ENCODE results near the gene NOTUM.
"Not testable (repeated sequence)": the region's sequence is repeated elsewhere in the genome, so short reads cannot be mapped to it uniquely, and the experiment has no call there.

The NOTUM gene

DNA sequence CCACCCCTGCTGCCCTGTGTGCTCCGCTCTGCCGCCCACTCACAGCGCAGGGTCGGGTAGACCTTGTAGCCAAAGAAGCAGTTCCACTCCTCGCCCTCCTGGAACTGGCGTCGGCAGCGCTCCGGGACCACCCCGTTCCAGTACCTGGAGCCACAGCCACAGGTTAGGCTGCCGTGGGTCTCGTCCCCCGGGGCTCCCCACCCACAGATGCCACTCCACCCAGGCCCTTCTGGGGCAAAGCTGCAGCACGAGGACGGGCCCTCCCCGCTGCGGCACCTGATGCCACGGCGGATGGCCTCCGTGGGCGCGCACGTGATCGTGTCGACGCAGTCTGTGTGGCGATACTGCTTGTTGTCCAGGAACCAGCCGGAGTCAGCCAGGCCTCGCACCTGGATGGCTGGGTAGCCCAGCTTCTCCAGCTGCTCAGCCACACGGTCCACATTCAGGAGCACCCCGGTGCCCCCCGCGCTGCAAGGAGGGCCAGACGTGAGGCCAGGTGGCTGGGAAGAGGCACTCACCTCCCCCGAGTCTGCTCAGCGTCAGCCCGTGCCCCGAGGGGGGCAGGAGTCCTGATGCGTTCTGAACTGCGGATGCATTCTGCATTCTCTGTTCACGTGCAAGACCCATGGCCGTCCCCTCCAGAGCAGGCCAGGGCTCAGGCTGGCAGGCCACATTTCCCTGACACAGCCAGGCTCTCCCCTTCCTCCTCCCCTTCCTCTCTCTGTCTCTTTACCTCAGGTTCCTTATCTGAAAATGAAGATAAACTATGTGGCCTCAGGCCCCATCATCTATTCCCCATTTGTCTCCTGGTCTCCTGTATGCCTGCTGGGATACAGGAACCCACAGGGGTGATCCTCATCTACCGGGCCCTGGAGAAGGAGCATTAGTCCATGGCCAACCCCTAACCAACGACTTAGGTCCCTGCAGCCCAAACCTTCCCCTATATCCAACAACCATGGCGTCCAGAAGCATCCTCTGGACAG is 4.1 kb downstream of the NOTUM start:
- no peak for DNase-seq

DNA sequence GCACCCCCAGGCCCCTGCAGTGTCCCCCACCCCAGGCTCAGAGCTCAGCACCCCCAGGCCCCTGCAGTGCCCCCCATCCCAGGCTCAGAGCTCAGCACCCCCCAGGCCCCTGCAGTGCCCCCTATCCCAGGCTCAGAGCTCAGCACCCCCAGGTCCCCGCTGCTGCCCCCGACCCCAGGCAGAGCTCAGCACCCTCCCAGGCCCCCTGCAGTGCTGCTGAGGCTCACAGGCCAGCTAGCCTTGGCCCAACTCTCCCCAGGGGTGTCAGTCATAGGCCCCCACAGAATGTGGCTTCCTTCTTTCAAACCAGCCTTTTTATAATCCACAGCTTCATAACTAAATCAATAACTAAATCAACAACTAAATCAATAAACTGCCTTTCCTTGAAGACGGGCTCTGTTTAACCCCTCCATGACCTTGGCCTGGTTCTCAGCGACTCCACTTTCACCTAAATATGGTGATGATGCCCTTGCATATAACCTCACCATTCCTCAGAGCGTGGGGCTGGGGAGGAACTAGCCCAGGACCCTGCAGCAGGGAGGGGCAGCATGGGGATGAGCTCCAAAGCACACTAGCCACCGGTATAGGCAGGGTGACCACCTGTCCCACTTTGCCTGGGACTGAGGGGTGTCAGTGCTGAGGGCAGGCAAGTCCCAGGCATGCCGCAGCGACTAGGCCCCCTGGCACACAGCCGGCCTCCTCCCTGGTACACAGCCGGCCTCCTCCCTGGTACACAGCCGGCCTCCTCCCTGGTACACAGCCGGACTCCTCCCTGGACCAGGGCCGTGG is 5.0 kb downstream of the NOTUM start:
- no peak for DNase-seq

DNA sequence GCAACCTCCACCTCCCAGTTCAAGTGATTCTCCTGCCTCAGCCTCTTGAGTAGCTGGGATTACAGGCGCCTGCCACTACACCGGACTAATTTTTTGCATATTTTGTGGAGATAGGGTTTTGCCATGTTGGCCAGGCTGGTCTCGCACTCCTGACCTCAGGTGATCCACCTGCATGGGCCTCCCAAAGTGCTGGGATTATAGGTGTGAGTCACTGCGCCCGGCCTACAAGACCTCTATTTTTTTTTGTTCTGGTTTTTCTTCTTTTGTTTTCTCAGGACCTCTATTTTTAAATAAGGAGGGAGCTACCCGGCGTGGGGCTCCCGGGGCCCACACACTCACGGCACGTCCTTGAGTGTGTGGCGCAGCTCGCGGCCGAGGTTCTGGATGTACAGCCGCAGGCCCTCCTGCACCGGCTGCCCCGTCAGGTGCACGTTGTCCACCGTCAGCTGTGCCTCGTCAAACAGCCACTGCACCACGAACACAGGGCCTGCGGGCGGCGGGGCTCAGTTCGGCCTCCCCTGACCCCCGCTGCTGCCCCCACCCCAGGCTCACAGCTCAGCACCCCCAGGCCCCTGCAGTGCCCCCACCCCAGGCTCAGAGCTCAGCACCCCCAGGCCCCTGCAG is 5.8 kb downstream of the NOTUM start:
- no peak for DNase-seq

DNA sequence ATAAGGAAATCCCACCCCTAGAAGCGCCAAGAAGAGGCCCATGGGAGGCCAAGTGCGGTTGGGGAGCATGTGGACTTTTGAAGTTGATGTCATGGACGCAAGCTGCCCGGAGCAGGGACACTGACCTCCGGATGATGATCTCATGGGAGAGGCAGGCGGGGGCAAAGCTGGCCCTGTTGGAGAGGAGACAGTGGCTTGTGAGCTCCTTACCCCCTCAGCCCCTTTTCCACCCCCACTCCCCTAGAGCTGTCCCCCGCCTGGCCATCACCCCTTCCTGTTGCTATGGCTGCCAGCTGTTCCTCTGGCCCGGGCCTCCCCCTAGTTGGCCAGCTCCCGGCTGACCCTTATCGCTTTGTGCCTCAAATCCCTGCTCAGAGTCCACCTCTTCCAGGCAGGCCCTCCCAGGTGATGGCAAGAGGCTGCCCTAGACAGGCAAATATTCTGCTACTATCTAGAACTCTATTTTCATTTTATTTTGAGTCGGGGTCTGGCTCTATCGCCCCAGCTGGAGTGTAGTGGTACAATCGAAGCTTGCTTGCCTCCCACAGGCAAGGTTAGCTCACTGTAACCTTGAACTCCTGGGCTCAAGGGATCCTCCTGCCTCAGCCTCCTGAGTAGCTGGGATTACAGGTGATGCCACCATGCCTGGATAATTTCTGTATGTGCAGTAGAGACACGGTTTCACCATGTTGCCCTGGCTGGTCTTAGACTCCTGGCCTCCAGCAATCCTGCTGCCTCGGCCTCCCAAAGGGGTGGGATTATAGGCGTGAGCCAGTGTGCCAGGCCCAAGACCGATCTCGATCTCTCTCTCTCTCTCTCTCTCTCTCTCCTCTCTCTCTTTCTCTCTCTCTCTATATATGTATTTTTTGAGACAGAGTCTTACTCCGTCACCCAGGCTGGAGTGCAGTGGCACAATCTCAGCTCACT is 6.6 kb downstream of the NOTUM start:
- no peak for DNase-seq

DNA sequence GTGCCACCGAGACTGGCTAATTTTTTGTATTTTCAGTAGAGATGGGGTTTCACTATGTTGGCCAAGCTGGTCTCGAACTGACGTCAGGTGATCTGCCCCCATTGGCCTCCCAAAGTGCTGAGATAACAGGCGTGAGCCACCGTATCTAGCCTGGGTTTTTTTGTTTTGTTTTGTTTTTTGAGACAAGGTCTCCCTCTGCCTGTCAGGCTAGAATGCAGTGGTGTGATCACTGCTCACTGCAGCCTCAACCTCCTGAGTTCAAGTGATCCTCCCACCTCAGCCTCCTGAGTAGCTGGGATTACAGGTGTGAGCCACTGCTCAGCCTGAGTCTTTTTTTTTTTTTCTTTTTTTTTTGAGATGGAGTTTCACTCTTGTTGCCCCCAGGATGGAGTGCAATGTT is 7.5 kb downstream of the NOTUM start:
- DNase-seq = not testable (repeated sequence)

DNA sequence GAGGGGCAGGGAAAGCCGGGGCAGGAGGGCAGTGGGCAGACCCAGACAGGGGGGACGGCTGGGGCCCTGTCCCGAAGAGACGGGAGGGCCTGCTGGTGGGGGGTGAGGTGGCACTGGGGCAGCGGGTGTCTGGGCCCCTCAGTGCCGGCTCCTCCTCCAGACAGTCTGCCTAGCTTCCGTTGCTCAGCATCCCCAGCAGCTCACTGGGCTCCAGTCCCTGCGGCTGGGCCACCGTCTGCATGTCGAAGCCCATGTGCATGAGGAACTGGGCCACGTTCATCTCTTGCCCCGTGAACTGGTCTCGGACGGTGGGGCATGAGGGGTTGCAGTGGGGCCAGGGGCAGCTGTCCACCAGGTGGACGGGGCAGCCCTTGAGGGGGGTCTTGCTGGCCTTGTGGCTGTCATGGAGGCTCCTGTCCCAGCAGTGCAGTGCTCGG is 8.2 kb downstream of the NOTUM start:
- DNase-seq = no peak

DNA sequence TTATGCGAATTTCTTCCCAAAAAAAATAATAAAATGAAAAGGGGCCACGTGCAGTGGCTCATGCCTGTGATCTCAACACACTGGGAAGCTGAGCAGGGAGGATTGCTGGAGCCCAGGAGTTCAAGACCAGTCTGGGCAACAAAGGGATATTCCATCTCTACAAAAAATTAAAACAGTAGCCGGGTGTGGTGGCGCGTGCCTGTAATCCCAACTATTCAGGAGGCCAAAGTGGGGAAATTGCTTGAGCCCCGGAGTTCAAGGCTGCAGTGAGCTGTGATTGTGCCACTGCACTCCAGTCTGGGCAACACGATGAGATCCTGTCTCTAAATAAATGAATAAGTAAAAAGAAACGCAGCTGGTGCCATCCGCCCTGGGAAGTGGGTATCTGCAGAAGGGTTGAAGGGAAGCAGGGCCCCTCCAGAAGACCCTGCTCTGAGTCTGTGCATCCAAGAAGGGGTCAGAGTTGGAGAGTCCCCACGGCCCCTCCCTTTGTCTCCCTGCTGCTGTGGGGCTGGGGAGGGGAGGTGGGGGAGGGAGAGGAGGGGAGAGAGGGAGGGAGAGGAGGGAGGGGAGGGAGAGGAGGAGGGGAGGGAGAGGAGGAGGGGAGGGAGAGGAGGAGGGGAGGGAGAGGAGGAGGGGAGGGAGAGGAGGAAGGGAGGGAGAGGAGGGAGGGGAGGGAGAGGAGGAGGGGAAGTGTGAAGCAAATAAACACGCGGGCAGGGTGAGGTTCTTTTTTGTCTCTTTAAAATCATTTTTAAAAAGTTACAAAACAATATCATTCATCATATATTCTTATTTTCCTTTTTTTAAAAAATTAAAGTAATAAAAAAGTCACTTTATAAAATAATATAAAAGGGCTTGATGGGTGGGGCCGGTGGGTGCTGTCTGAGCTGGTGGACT is 9.0 kb downstream of the NOTUM start:
- DNase-seq = no peak

DNA sequence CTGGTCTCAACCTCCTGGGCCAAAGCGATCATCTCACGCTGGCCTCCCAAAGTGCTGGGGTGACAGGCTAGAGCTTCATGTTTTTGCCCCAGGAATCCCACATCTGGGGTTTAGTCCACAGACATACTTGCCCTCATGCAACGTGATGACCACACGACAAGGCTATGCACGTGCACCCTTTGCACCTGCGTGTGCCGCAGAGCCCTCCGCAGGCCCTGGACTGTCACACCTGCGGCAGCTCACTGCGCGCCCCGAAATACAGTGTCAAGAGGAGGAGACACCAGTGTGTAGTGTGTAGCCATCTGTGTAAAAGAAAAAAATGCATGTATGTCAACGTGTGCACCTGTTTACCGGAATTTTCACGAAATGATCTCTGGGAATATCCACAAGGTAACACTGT is 10.5 kb downstream of the NOTUM start:
- no peak for DNase-seq

DNA sequence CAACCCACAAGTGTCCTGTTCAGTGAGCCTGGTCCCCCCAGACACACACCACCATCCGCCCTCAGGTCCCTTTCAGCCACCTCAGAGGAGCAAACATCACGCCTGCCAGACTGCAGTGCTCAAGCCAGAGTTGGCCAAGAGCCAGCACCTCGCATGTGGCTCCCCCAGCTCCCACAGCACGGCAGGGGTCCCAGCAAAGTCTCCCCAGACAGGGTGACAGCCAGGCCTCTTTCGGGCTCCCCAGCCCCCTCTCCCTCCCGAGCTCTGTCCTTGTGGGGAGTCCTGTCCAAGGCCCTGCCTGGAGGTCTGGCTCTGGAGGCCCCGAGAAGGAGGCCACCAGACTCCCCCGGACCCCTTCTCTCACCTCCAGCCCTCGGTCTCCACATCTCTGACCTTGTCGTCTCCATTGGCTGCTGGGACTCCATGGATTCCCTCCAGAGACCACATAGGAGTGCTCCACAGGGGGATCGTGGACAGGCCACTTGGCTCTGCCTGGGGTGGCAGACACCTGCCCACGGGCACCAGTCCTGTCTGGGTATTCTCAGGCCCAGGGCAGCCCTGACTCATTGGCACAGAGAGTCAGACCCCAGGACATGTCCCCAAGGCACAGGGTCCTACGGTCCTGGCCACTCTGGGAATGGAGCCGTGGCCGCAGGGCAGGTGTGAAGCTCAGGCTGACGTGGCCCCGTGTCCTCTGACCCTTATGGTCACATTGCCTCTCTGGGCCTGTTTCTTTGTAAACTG is 12.2 kb downstream of the NOTUM start:
- DNase-seq = no peak

DNA sequence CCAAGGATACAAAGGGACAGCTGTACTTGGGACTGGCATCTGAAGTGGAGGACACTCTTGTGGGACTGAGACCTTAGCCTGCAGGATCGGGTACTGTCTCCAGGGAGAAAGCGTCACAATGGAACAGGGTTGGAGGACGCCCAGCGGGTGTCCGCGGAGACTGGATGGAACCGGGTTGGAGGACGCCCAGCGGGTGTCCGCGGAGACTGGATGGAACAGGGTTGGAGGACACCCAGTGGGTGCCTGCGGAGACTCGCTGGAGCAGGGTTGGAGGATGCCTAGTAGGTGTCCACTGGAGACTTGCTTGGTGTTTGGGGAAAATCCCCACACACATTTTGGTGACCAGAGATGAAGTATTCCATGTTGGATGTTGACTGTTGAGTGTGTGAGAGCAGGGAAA is 13.8 kb downstream of the NOTUM start, which contains the start of gene MYADML2:
Gene MYADML2, minus strand, starts transcription at position 45 of the 400 bp plus-strand sequence. CDS start 5,492 bp downstream, outside the sequence.
- DNase-seq = no peak

DNA sequence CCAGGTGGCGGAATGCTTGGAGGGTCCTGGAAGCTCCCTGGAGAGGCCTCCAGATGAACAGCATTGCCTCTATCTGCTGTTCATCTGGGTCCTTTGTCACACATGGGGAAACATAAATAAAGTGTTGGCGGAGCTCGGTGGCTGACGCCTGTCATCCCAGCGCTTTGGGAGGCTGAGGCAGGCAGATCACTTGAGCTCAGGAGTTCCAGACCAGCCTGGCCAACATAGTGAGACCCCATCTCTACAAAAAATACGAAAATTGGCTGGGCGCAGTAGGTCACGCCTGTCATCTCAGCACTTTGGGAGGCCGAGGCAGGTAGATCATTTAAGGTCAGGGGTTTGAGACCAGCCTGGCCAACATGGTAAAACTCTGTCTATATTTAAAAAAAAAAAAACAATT is 16.1 kb downstream of the NOTUM start:
- no peak for DNase-seq

DNA sequence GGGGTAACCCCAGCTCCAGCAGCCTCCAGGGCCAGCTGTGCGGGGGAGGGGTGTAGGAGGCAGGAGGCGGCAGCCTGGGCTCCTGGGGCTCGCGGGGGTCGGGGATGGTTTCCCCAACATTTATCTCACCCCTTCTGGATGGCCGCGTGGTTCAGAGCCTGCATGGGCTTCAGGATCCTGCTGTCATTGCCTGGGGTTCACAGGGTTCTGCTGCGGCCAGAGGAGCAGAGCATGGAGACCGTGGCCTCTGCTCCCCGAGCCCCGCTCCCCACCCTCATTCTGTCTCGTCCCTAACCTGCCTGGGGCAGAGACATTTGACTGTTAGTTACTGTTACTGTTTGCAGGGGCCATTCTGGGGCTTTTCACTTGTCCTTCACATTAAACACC is 18.8 kb downstream of the NOTUM start:
- DNase-seq = no peak

DNA sequence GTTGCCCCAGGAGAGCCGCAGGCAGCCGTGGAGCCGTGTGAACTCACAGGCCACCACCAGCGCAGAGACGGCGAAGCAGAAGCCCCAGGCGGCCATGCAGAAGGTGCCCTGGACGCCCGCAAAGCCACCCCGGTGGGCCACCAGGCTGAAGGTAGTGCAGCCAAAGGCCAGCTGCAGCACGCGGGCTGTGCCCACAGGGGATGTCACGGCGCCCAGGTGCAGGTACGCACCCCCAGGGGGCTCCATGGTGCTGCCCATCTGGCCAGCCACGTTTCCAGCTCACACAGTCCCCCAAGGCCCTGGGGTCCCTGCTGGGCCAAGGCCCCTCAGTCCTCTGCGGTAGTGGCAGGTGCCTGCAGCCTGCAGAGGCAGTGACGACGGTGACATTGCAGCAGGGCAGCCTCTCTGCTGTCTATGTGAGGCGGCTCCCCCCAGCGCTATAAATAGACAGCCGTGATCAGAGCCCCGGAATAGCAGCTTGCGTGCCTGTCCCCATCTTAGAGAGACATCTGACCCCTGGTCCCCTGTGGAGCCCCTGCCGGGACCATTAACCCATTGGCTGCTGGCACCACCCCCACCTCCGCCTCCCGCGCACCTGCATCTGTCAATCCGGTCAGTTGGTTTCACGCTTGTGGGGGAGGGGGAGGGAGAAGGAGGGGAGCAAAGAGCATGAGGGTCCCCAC is 19.4 kb downstream of the NOTUM start:
- DNase-seq = no peak

DNA sequence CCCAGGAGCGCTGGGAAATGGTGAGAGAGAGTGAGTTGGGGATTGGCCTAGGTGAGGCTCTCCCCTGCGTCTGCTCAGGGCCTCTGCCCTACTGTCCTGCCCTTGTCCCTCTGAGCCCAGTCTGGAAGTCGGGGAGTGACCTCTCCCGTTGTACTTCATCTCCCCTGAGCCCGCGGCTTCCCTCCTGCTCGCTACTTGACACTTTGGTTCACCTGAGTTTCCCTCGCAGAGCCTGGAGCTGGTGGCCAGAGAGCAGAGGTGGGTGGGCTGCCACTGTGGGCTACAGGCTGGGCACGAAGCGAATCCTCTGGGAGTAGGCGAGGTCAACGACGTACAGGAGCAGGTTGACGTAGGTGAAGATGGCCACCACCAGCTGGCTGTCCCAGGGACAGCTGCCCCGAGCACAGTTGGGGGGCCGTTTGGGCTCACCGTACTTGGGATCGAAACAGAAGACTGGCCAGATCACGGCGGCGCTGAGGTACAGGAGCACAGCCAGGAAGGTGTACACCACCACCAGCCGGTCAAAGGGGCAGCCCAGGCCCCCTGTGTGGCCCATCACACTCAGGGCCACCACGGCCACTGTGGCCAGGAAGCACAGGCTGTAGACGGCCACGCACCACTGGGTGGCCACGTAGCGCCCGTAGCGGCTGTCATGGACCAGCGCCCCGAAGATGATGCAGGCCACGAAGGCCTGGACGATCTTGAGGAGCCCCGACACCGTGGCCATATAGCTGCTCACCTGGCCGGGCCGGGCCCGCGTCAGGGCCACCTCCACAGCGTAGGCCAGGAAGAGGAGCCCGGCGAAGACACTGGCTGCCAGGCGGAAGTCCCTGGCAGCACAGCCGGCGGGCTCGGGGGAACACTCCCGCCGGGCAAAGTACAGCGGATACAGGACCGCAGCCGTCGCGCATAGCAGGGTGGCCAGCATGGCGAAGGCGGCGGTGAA is 20.2 kb downstream of the NOTUM start:
- DNase-seq = no peak

DNA sequence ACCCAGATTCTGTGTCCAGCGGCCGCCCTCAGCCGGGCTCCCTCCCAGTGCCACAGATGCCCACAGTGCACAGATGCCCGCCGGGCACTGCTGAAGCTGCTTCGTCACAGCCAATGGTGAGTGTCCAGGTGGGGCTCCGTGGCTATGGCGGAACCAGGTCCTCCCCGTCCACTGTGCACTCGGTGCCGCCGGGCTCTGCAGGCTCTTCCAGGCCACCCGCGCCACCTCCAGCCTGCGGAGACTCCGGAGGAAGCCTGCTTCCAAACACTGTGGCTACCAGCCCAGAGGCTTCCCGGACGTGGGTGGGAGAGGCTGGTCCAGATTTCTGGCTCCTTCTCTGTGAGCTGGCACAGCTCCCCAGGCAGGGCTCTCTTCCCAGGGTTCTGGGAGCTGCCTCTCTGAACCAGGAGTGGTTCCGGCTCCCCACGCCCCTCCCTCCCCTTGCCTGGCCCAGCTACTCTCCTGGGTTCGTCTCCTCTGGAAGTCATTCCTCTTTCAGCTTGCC is 21.1 kb downstream of the NOTUM start:
- DNase-seq = no peak

DNA sequence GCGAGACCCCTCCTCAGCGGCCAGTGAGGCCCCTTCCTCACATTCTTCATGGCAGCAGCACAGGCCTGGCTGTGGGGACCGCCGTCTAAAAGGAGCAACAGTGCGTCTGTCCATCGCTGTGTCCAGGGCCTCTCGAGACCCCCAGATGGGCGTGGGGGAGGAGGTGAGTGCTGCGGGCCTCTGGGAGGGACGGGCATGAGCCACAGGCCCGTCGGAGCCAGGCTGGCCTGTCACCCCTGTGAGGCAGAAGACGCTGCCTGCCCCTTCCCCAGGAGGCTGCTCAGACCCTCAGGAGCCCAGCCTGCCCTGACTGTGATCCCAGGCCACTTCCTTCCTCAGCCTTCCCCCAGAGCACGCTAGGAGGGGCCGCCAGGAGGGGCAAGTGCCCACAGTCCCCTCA is 21.8 kb downstream of the NOTUM start:
- DNase-seq = no peak

DNA sequence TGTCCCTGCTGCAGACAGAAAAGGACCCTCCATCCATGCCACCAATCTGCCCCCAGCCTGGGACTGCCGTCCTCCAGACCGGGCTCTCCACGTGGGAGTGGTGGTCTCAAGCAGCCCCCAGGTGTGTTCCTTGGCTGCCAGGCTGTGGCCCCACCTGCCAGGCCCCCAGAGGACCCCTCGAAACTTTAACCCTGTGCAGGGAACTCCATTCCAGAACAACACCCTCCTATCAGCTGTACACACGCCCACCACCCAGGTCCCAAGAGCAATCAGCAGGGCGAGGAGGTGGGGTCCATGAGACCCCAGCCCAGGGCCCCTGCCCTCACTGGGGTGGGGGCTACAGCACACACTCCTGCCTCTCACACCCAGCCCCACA is 25.3 kb downstream of the NOTUM start:
- DNase-seq = no peak

All from NCI-H1105 (cell line).